Stimulated activated naive CD8-positive, alpha-beta T cell treated with anti-CD3 and anti-CD28 coated beads, Interleukin-15, Interleukin-2, amounts not matched to agents 100 U/mL and 50 U/mL, for 24 hours (primary cell): Measurements from ENCODE around the gene LTF.
"Not testable (repeated sequence)": the region's sequence is repeated elsewhere in the genome, so short reads cannot be mapped to it uniquely, and the experiment has no call there.

Experiments
- ATAC-seq: fragments of 150-1000 bp; cut with Tn5 transposase; one replicate; pipeline ENCODE4 v1.10.0; 2021
- DNase-seq: peaks from one replicate; pipeline ENCODE4 v3.0.0; 2021

LTF gene

GRCh38 chr3:46393554-46394434 lies 70.9 kb downstream of the LTF start:
- ATAC-seq (no peak), DNase-seq (no peak)

- ATAC-seq (no peak), DNase-seq (no peak)
These were observed 71.7 kb downstream of the LTF start for GRCh38 chr3:46393011-46393410.

GRCh38 chr3:46391526-46391925 lies 73.2 kb downstream of the LTF start:
- not testable (repeated sequence) for DNase-seq

GRCh38 chr3:46389306-46389705 lies 75.4 kb downstream of the LTF start:
- ATAC-seq (no peak), DNase-seq (no peak)

More at GRCh38 chr3:46391526-46391925, 73.2 kb downstream of the LTF start:
- not testable (repeated sequence) for ATAC-seq

- ATAC-seq, DNase-seq: not testable (repeated sequence)
These were observed 75.9 kb downstream of the LTF start for GRCh38 chr3:46388847-46389246.

- no peak for DNase-seq
- peak; percentile 46 for ATAC-seq
These were observed 78.5 kb downstream of the LTF start for GRCh38 chr3:46386205-46386604.
